IMR-90 (cell line): ENCODE measurements around the gene SLC30A7. TPM values are rescaled to one million over a fixed set of nuclear protein-coding genes. Genes with fewer than 3 reads are reported as not detected.

ENCODE experiments used
- ATAC-seq: fragments of 200-7000 bp; cut with Tn5 transposase; 2 replicates; pipeline ENCODE4 v1.9.1; 2020; ENCODE audit warnings: low read depth, mild to moderate bottlenecking, moderate library complexity
- BruUV-seq: library from RNA; stranded (reverse); fragments of 400-500 nt; replicated peaks from 2 replicates; lab custom pipeline; 2021; lab: Mats Ljungman, UMichigan
- CTCF ChIA-PET: fragments of 300-600 bp; formaldehyde crosslinking; extraction: SDS; loops from one replicate; lab custom pipeline; 2021; ENCODE audit warnings: antibody characterized with exemption; lab: Yijun Ruan, JAX
- POLR2A ChIA-PET: fragments of 300-600 bp; sonication (Branson Sonifier 250); formaldehyde crosslinking; loops from one replicate; lab custom pipeline; 2022; ENCODE audit warnings: antibody characterized with exemption; ENCODE audit not compliant: unreplicated experiment; lab: Charles Lee
- DNase-seq: peaks from one replicate; pipeline ENCODE4 v3.0.0; 2013
- H2AFZ ChIP-seq: replicated peaks from 2 replicates; pipeline ENCODE3; 2013; ENCODE audit warnings: low read length, mild to moderate bottlenecking; ENCODE audit not compliant: poor library complexity
- H2AK5ac ChIP-seq: 2 replicates; pipeline ENCODE4 v1.6.1; 2013; ENCODE audit warnings: low read depth, low read length, inconsistent platforms
- H2AK9ac ChIP-seq: replicated peaks from 2 replicates; pipeline ENCODE3; 2013; ENCODE audit warnings: mild to moderate bottlenecking, low read depth, low read length, moderate library complexity; ENCODE audit not compliant: poor library complexity
- H2BK120ac ChIP-seq: 2 replicates; pipeline ENCODE4 v1.6.1; 2013; ENCODE audit warnings: low read depth, low read length, inconsistent platforms
- H2BK15ac ChIP-seq: 3 replicates; pipeline ENCODE4 v1.6.1; 2013; ENCODE audit warnings: low read depth, low read length, inconsistent platforms
- H2BK20ac ChIP-seq: 2 replicates; pipeline ENCODE4 v1.6.1; 2013; ENCODE audit warnings: low read depth, mild to moderate bottlenecking, inconsistent platforms, low read length, moderate library complexity
- H2BK5ac ChIP-seq: 2 replicates; pipeline ENCODE4 v1.6.1; 2013; ENCODE audit warnings: mild to moderate bottlenecking, low read depth, low read length, inconsistent platforms; ENCODE audit not compliant: poor library complexity, severe bottlenecking
- H3K14ac ChIP-seq: replicated peaks from 2 replicates; pipeline ENCODE4 v1.6.1; 2013; ENCODE audit warnings: low read depth, low read length, inconsistent platforms
- H3K18ac ChIP-seq: 2 replicates; pipeline ENCODE4 v1.6.1; 2013; ENCODE audit warnings: low read depth, low read length, control low read depth
- H3K23ac ChIP-seq: 2 replicates; pipeline ENCODE4 v1.6.1; 2013; ENCODE audit warnings: low read depth, low read length, inconsistent platforms
- H3K27ac ChIP-seq: 2 replicates; pipeline ENCODE4 v1.5.1; 2013; ENCODE audit warnings: mild to moderate bottlenecking, control low read depth, low read length; ENCODE audit not compliant: insufficient read depth
- H3K27me3 ChIP-seq: 2 replicates; pipeline ENCODE4 v1.6.1; 2013; ENCODE audit warnings: low read length; ENCODE audit not compliant: control insufficient read depth, insufficient read depth
- H3K36me3 ChIP-seq: 2 replicates; pipeline ENCODE4 v1.6.1; 2013; ENCODE audit warnings: low read length, mixed read lengths; ENCODE audit not compliant: control insufficient read depth, insufficient read depth
- H3K4ac ChIP-seq: 2 replicates; pipeline ENCODE4 v1.6.1; 2013; ENCODE audit warnings: low read depth, low read length, inconsistent platforms
- H3K4me1 ChIP-seq: 2 replicates; pipeline ENCODE4 v1.6.1; 2013; ENCODE audit warnings: low read length, mixed read lengths; ENCODE audit not compliant: control insufficient read depth, insufficient read depth
- H3K4me2 ChIP-seq: 2 replicates; pipeline ENCODE4 v1.6.1; 2013; ENCODE audit warnings: low read depth, mild to moderate bottlenecking, control low read depth, low read length, moderate library complexity
- H3K4me3 ChIP-seq: 2 replicates; pipeline ENCODE4 v1.5.1; 2013; ENCODE audit warnings: low read depth, mild to moderate bottlenecking, control low read depth, low read length, moderate library complexity; ENCODE audit not compliant: insufficient read depth
- H3K56ac ChIP-seq: 2 replicates; pipeline ENCODE4 v1.6.1; 2013; ENCODE audit warnings: low read length, inconsistent platforms; ENCODE audit not compliant: insufficient read depth; ENCODE audit errors: extremely low read depth
- H3K79me1 ChIP-seq, 2 experiments: 2 replicates each; pipeline ENCODE4 v1.6.1; 2013; ENCODE audit warnings: low read length in 2 of 2, inconsistent platforms in 1 of 2, low read depth in 1 of 2
- H3K9ac ChIP-seq: 2 replicates; pipeline ENCODE4 v1.6.1; 2013; ENCODE audit warnings: low read depth, low read length, control low read depth
- H3K9me1 ChIP-seq: 2 replicates; pipeline ENCODE4 v1.6.1; 2013; ENCODE audit warnings: low read length, inconsistent platforms; ENCODE audit not compliant: insufficient read depth
- H3K9me3 ChIP-seq: 2 replicates; pipeline ENCODE4 v1.6.1; 2013; ENCODE audit warnings: low read length; ENCODE audit not compliant: control insufficient read depth, insufficient read depth
- H4K20me1 ChIP-seq: 2 replicates; pipeline ENCODE4 v1.6.1; 2013; ENCODE audit warnings: low read length, inconsistent platforms; ENCODE audit not compliant: insufficient read depth
- H4K5ac ChIP-seq: 2 replicates; pipeline ENCODE4 v1.6.1; 2013; ENCODE audit warnings: mild to moderate bottlenecking, low read depth, low read length, control low read depth
- H4K8ac ChIP-seq, 2 experiments: 2 replicates each; pipeline ENCODE4 v1.6.1; 2013; ENCODE audit warnings: low read depth in 2 of 2, low read length in 2 of 2, control low read depth in 1 of 2, inconsistent platforms in 1 of 2
- H4K91ac ChIP-seq: 2 replicates; pipeline ENCODE4 v1.6.1; 2013; ENCODE audit warnings: low read depth, low read length, inconsistent platforms; ENCODE audit not compliant: insufficient read depth
- BHLHE40 ChIP-seq: fragments of 150-350 bp; IDR thresholded peaks from 2 replicates; pipeline ENCODE4 v1.6.1; 2016; ENCODE audit warnings: mild to moderate bottlenecking, low read depth, low read length
- MAFK ChIP-seq: IDR thresholded peaks from 2 replicates; pipeline ENCODE4 v1.6.1; 2012; ENCODE audit warnings: low read depth, low read length, improper control_type of control experiment
- MXI1 ChIP-seq: IDR thresholded peaks from 2 replicates; pipeline ENCODE4 v1.6.1; 2012; ENCODE audit warnings: low read depth, mild to moderate bottlenecking, low read length, moderate library complexity, borderline replicate concordance
- USF2 ChIP-seq: fragments of 150-350 bp; IDR thresholded peaks from 2 replicates; pipeline ENCODE4 v1.6.1; 2017; ENCODE audit warnings: mild to moderate bottlenecking, antibody characterized with exemption, low read length, low read depth
- WGBS, 2 experiments: methylation state at CpG; one replicate each; pipeline versions ENCODE4 v1.1.5 to v1.1.7; 2013; ENCODE audit warnings: missing lambda C conversion rate in 2 of 2; ENCODE audit not compliant: insufficient read length in 1 of 2; ENCODE audit errors: extremely low coverage in 2 of 2; 5-methylcytosine and 5-hydroxymethylcytosine counted together
- dilution Hi-C: fragments of 300-500 bp; cut with HindIII; formaldehyde crosslinking; loops from one replicate; pipeline ENCODE4 v1.14.3; 2018; ENCODE audit warnings: low sequenced_read_pairs; ENCODE audit not compliant: unreplicated experiment
- in situ Hi-C: fragments of 300-500 bp; cut with MboI; formaldehyde crosslinking; loops from 3 replicates; pipeline ENCODE4 v1.14.3; 2019; ENCODE audit warnings: low sequenced_read_pairs, inconsistent platforms, mixed read lengths
- intact Hi-C: fragments of 100-400 bp; cut with micrococcal nuclease; formaldehyde crosslinking; loops from 2 replicates; pipeline ENCODE4 v1.10.0; 2022
- polyA plus RNA-seq, 3 experiments: library from polyadenylated mRNA; depleted of rRNA; stranded (reverse); fragments of >200 nt; gene quantifications; 2 replicates each; pipeline ENCODE4 v1.2.3, GENCODE V29; 2012; ENCODE audit warnings: low replicate concordance in 1 of 3
- total RNA-seq: library from RNA; depleted of rRNA; stranded (reverse); fragments of >200 nt; gene quantifications from 2 replicates; pipeline ENCODE4 v1.2.3, GENCODE V29; 2012

SLC30A7 gene
- total and polyA plus RNA-seq, 2 of the 4 experiments (the other 2 are of a cell fraction), result 8.4 to 60.2 TPM

- Histone ChIP-seq H3K4me1 (0 out of 2 replicates have a peak, but pooled peaks cover 2% of the 10 kb centered on the region), H4K20me1 (no peaks in the 10 kb centered on the region), H3K36me3 (no peaks in the 10 kb centered on the region), H3K79me1 (peaks cover 15 to 43% of the 10 kb centered on the region in 2 experiments), H2BK20ac (no peak overlapping the region), H3K27me3 (no peaks in the 10 kb centered on the region), H3K23ac (no peak overlapping the region), H2AFZ (no peak overlapping the region), H2AK9ac (no peak overlapping the region), H3K56ac (no peak overlapping the region), H3K14ac (no peak overlapping the region), H3K18ac (no peak overlapping the region), H2AK5ac (no peak overlapping the region), H3K4ac (no peak overlapping the region), H2BK15ac (no peak overlapping the region), H4K5ac (no peak overlapping the region), H3K9ac (no peak overlapping the region), H2BK120ac (no peak overlapping the region), H3K4me3 (no peak overlapping the region), H3K9me3 (no peaks in the 10 kb centered on the region), H4K8ac (no peak overlapping the region), H3K9me1 (no peaks in the 10 kb centered on the region), H2BK5ac (no peak overlapping the region), H4K91ac (no peak overlapping the region), H3K4me2 (no peak overlapping the region), H3K27ac (no peak overlapping the region)
- intact Hi-C loops (no loop called here), in situ Hi-C loops (loop anchor here (25.0 kb wide), 1 partner anchor 208 kb away; the partner anchor contains the start of gene S1PR1), dilution Hi-C loops (no loop called here)
- WGBS, 2 experiments, result no CpG with 5 or more reads among the region's 1 CpG
- ATAC-seq (no peak), DNase-seq (no peak)
- BruUV-seq, result no TSS peak
- CTCF ChIA-PET, result no interaction called here
- POLR2A ChIA-PET, result no interaction called here
- no peak for TF ChIP-seq BHLHE40
- TF ChIP-seq MXI1, result no peak
- peak; percentile 75 for TF ChIP-seq MAFK
- TF ChIP-seq USF2, result no peak
These were observed 133.3 kb downstream of the SLC30A7 start for GRCh38 chr1:101029184-101029583.
